ENCODE results near the gene LAMB3. TPM values are rescaled to one million over a fixed set of nuclear protein-coding genes. Genes with fewer than 3 reads are reported as not detected.

The LAMB3 gene
- total RNA-seq, 1 donor, result 5.4 TPM

GRCh38 chr1:209642816-209643215 is 9.4 kb downstream of the LAMB3 start:
- Histone ChIP-seq H3K9me3 (ENCODE audit: low read depth, low read length) (no peaks in the 10 kb centered on the region), H3K4me2 (ENCODE audit: insufficient read depth, low read length) (no peak overlapping the region), H2AFZ (ENCODE audit: low read length) (no peak overlapping the region), H3K4me3 (ENCODE audit: insufficient read depth, low read length) (no peak overlapping the region), H3K36me3 (ENCODE audit: insufficient read depth, low read length) (no peaks in the 10 kb centered on the region), H4K20me1 (ENCODE audit: insufficient read depth, low read length) (no peaks in the 10 kb centered on the region), H3K27me3 (ENCODE audit: insufficient read depth, low read length) (no peaks in the 10 kb centered on the region), H3K4me1 (ENCODE audit: insufficient read depth, low read length) (peaks cover 26% of the 10 kb centered on the region), H3K79me2 (ENCODE audit: insufficient read depth, low read length) (no peaks in the 10 kb centered on the region), H3K27ac (ENCODE audit: low read depth, low read length) (no peak overlapping the region)
- no peak for DNase-seq (ENCODE audit: insufficient read length, low spot score, missing footprints)
- TF ChIP-seq CTCF (IDR thresholded peaks at IDR 0.05; ENCODE audit: extremely low read depth, low read depth, low read length), result no peak

- Histone ChIP-seq H3K79me2 (ENCODE audit: insufficient read depth, low read length) (no peaks in the 10 kb centered on the region), H3K27me3 (ENCODE audit: insufficient read depth, low read length) (no peaks in the 10 kb centered on the region), H2AFZ (ENCODE audit: low read length) (peak overlapping the region; percentile 75), H3K9me3 (ENCODE audit: low read depth, low read length) (no peaks in the 10 kb centered on the region), H3K36me3 (ENCODE audit: insufficient read depth, low read length) (no peaks in the 10 kb centered on the region), H3K4me2 (ENCODE audit: insufficient read depth, low read length) (no peak overlapping the region), H3K4me3 (ENCODE audit: insufficient read depth, low read length) (no peak overlapping the region), H3K4me1 (ENCODE audit: insufficient read depth, low read length) (peaks cover 16% of the 10 kb centered on the region), H4K20me1 (ENCODE audit: insufficient read depth, low read length) (no peaks in the 10 kb centered on the region), H3K27ac (ENCODE audit: low read depth, low read length) (no peak overlapping the region)
- DNase-seq (ENCODE audit: insufficient read length, low spot score, missing footprints), result no peak
- no peak for TF ChIP-seq CTCF (IDR thresholded peaks at IDR 0.05; ENCODE audit: extremely low read depth, low read depth, low read length)
Measured at GRCh38 chr1:209641832-209642172, 10.4 kb downstream of the LAMB3 start.

- no peaks in the 10 kb centered on the region for H3K9me3 ChIP-seq (ENCODE audit: low read depth, low read length)
- no peak overlapping the region for H3K4me2 ChIP-seq (ENCODE audit: insufficient read depth, low read length)
- TF ChIP-seq CTCF (IDR thresholded peaks at IDR 0.05; ENCODE audit: extremely low read depth, low read depth, low read length), result no peak
- no peak overlapping the region for H3K4me3 ChIP-seq (ENCODE audit: insufficient read depth, low read length)
- no peak overlapping the region for H3K27ac ChIP-seq (ENCODE audit: low read depth, low read length)
- H3K4me1 ChIP-seq (ENCODE audit: insufficient read depth, low read length), result peaks cover 12% of the 10 kb centered on the region
- no peak overlapping the region for H2AFZ ChIP-seq (ENCODE audit: low read length)
- no peaks in the 10 kb centered on the region for H3K27me3 ChIP-seq (ENCODE audit: insufficient read depth, low read length)
- H4K20me1 ChIP-seq (ENCODE audit: insufficient read depth, low read length), result no peaks in the 10 kb centered on the region
- DNase-seq (ENCODE audit: insufficient read length, low spot score, missing footprints), result no peak
- H3K36me3 ChIP-seq (ENCODE audit: insufficient read depth, low read length), result no peaks in the 10 kb centered on the region
- no peaks in the 10 kb centered on the region for H3K79me2 ChIP-seq (ENCODE audit: insufficient read depth, low read length)
Measured at GRCh38 chr1:209635850-209636249, 16.4 kb downstream of the LAMB3 start.

- Histone ChIP-seq H3K9me3 (ENCODE audit: low read depth, low read length) (no peaks in the 10 kb centered on the region), H3K4me3 (ENCODE audit: insufficient read depth, low read length) (no peak overlapping the region), H3K27me3 (ENCODE audit: insufficient read depth, low read length) (no peaks in the 10 kb centered on the region), H3K4me1 (ENCODE audit: insufficient read depth, low read length) (peaks cover 12% of the 10 kb centered on the region), H3K27ac (ENCODE audit: low read depth, low read length) (no peak overlapping the region), H4K20me1 (ENCODE audit: insufficient read depth, low read length) (no peaks in the 10 kb centered on the region), H3K4me2 (ENCODE audit: insufficient read depth, low read length) (no peak overlapping the region), H3K79me2 (ENCODE audit: insufficient read depth, low read length) (no peaks in the 10 kb centered on the region), H3K36me3 (ENCODE audit: insufficient read depth, low read length) (no peaks in the 10 kb centered on the region), H2AFZ (ENCODE audit: low read length) (no peak overlapping the region)
- no peak for DNase-seq (ENCODE audit: insufficient read length, low spot score, missing footprints)
- TF ChIP-seq CTCF (IDR thresholded peaks at IDR 0.05; ENCODE audit: extremely low read depth, low read depth, low read length), result no peak
Measured at GRCh38 chr1:209634005-209634737, 18.1 kb downstream of the LAMB3 start.

Data from osteoblast (primary cell).